Effector memory CD8-positive, alpha-beta T cell (primary cell): ENCODE data around the gene MYOZ1.
A peak's percentile ranks its signal among the peaks of the same experiment; 100 is the strongest.

Experiments used
- ATAC-seq: fragments of 150-1000 bp; cut with Tn5 transposase; replicated peaks from 2 replicates; pipeline ENCODE4 v1.10.0; 2021; ENCODE audit warnings: mild to moderate bottlenecking, moderate library complexity
- DNase-seq, 3 experiments: peaks; one replicate each; pipeline ENCODE4 v3.0.0; 2021
- H3K27ac Mint-ChIP-seq, 2 donors: one replicate each; pipeline ENCODE4 v1.8.0; 2022; ENCODE audit warnings: mild to moderate bottlenecking in 2 of 2, mixed read lengths in 2 of 2, moderate library complexity in 2 of 2
- H3K27me3 Mint-ChIP-seq, 2 donors: one replicate each; pipeline ENCODE4 v1.8.0; 2022; ENCODE audit warnings: mixed read lengths in 2 of 2
- H3K36me3 Mint-ChIP-seq: one replicate; pipeline ENCODE4 v1.8.0; 2022; ENCODE audit warnings: mild to moderate bottlenecking, moderate library complexity, mixed read lengths; ENCODE audit not compliant: insufficient read depth
- H3K4me1 Mint-ChIP-seq, 2 donors: one replicate each; pipeline ENCODE4 v1.8.0; 2022; ENCODE audit warnings: low read depth in 2 of 2, mixed read lengths in 2 of 2
- H3K4me3 Mint-ChIP-seq, 2 donors: one replicate each; pipeline ENCODE4 v1.8.0; 2022; ENCODE audit warnings: mild to moderate bottlenecking in 2 of 2, mixed read lengths in 2 of 2, moderate library complexity in 2 of 2
- H3K9me3 Mint-ChIP-seq, 2 donors: one replicate each; pipeline ENCODE4 v1.8.0; 2022; ENCODE audit warnings: mixed read lengths in 2 of 2

MYOZ1 gene

DNA sequence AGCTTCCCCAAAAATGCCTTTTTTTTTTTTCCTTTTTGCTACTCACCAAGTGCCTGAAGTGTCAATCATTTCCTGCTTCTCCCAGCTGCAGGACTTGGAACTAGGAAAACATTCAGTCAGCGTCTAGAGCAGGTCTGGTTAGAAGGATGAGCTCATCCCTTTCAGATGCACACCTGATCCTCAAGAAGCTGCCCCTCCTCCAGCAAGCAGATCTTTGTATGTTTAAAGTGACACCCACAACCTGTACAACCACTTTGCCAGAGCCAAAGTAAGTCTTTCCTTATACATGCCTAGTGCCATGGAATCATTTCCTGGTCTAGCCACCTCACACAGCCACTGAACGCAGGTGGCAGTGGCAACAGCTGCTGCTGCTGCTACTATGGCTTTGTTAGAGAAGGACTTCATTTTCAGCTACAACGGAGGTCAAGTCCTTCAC, 39.8 kb downstream of the MYOZ1 start:
- no peaks in the 10 kb centered on the region for H3K9me3 Mint-ChIP-seq
- H3K27me3 Mint-ChIP-seq: no peaks in the 10 kb centered on the region
- peaks cover 3% of the 10 kb centered on the region for H3K36me3 Mint-ChIP-seq
- no peak overlapping the region for H3K4me3 Mint-ChIP-seq
- ATAC-seq (no peak), DNase-seq (no peak)
- H3K27ac Mint-ChIP-seq: no peak overlapping the region
- H3K4me1 Mint-ChIP-seq: no peaks in the 10 kb centered on the region

- no peaks in the 10 kb centered on the region for H3K4me1 Mint-ChIP-seq
- H3K4me3 Mint-ChIP-seq: no peak overlapping the region
- H3K27ac Mint-ChIP-seq: no peak overlapping the region
- ATAC-seq: no peak
- H3K36me3 Mint-ChIP-seq: no peaks in the 10 kb centered on the region
- no peaks in the 10 kb centered on the region for H3K9me3 Mint-ChIP-seq
- no peak for DNase-seq
- no peaks in the 10 kb centered on the region for H3K27me3 Mint-ChIP-seq
Observed at GRCh38 chr10:73597346-73597745, 43.9 kb downstream of the MYOZ1 start.

DNA sequence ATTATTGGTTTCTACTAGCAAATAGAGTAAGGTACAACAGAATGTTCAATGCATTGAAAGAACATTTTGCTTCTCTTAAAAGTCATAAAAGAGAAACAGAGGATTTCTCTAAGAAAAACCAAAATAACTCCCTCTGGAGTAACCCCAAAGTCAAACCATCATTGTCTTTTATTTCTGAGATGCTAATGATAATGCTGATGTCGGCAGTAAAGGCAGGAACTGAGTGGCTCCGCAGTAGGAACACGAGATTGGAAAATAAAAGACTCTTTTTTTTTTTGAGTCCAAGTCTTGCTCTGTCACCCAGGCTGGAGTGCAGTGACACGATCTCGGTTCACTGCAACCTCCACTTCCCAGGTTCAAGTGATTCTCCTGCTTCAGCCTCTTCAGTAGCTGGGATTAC, 47.5 kb downstream of the MYOZ1 start:
- no peaks in the 10 kb centered on the region for H3K27me3 Mint-ChIP-seq
- no peaks in the 10 kb centered on the region for H3K36me3 Mint-ChIP-seq
- H3K4me3 Mint-ChIP-seq: no peak overlapping the region
- no peak overlapping the region for H3K27ac Mint-ChIP-seq
- DNase-seq (no peak), ATAC-seq (no peak)
- H3K9me3 Mint-ChIP-seq: no peaks in the 10 kb centered on the region
- H3K4me1 Mint-ChIP-seq: peaks cover 10 to 18% of the 10 kb centered on the region in 2 donors

DNA sequence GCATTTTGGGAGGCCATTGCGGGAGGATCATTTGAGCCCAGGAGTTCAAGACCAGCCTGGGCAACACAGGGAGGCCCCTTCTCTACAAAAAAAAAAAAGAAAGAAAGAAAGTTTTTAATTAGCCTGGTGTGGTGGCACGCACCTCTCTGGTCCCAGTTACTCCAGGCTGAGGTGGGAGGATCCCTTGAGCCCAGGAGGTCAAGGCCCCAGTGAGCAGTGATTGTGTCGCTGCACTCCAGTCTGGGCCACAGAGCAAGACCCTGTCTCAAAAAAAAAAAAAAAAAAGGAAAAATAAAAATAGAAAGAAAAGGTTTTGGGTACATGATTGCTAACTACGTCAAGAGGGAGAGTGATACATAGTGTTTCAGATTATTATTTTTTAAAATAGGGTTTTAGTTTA, 48.2 kb downstream of the MYOZ1 start:
- Mint-ChIP-seq H3K9me3 (no peaks in the 10 kb centered on the region), H3K4me3 (no peak overlapping the region), H3K27ac (no peak overlapping the region), H3K4me1 (peaks cover 10 to 18% of the 10 kb centered on the region in 2 donors), H3K27me3 (no peaks in the 10 kb centered on the region), H3K36me3 (no peaks in the 10 kb centered on the region)
- DNase-seq (no peak), ATAC-seq (no peak)

DNA sequence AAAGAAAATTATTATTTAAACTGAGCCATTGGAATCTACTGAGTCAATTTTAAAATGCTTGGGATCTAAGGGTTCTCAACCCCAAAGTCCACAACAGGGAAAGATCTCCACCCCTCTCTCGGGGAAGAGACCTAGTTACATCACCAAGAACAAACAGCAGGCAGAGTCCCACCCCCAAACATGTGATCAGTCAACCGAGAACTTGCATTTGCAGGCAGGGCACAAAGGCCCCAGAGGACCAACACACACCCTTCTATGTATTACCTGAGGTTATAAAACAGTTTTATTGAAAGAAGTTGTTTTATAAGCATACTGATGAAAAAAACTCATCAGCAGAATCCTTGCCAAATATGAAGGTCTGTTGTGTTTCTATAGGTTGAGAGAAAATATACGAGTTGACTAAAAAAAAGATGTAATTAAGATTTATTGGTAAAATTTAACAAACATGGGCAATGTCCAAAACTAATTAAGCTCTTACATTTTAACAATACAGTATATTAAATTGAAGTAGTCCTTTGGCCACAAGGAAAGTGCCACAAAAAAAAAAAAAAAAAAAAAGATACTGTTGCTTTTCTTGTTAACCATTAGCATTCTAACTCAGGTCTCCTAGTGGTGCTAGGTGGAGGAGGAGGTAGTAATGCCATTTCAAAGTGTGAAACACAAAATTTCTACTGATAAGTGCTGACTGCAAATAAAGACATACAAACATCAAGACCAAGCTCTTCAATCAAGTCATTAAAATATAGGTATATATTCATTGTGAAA, 49.2 kb downstream of the MYOZ1 start:
- peak overlapping the region; percentile 55 to 88 for H3K27ac Mint-ChIP-seq
- no peaks in the 10 kb centered on the region for H3K9me3 Mint-ChIP-seq
- H3K27me3 Mint-ChIP-seq: no peaks in the 10 kb centered on the region
- H3K4me3 Mint-ChIP-seq: peak overlapping the region; percentile 60 to 66
- no peak for DNase-seq
- peak; percentile 48 for ATAC-seq
- peaks cover 10 to 18% of the 10 kb centered on the region in 2 donors for H3K4me1 Mint-ChIP-seq
- no peaks in the 10 kb centered on the region for H3K36me3 Mint-ChIP-seq

DNA sequence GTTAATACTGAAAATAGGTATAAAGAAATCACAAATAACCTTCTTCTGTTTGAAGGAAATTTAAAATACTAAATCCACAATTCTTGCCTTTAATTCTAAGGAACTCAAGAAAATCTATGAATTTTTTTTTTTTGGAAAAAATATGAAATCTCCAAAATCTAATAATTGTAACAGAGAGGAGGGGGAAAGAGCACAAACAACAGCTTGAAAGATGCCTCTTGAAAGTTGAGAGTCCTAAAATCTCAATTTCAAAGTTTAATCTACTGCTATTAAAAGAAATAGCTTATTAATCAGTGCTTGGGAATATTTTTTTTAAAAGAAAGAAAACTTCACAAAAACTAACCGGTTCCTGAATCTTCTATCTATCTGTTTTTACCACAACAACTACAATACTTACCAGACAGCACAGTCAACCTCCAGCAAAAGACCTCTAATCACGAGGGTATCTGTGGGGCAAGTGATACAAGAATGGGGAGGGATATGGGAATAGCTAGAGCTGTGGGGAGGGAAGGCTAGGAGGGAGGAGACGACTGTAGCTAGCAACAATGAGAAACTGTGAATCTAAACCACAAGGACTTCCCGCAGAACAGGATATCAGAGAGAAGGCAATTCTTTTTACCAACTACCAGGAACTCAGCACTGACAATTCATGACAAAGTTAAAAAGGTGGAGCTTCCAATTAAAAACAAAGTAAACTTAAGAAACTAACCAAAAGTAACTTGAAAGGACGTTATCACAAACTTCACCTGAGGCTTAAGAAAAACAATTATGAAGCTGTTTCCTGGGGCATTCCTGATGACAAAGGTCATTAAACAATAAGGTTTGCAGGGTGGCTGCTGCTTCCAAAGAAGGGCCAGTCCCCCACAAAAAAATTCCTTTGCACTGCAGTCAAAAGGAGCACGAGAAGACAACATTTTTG, 50.1 kb downstream of the MYOZ1 start, which contains the start of gene USP54:
TSS of gene USP54 (minus strand) at position 462 of the 919 bp plus-strand sequence. CDS start 15,684 bp downstream, outside the sequence.
- Mint-ChIP-seq H3K27ac (peak within 1 kb of the TSS; percentile 55 to 88), H3K4me1 (peaks cover 10 to 20% of the 10 kb centered on the region in 2 donors), H3K36me3 (no peaks in the 10 kb centered on the region), H3K4me3 (peak within 1 kb of the TSS; percentile 60 to 66), H3K9me3 (no peaks in the 10 kb centered on the region), H3K27me3 (no peaks in the 10 kb centered on the region)
- DNase-seq: peak in 1 of 3 experiments; percentile 4
- peak; percentile 85 for ATAC-seq

GRCh38 chr10:73589563-73590126, 51.6 kb downstream of the MYOZ1 start:
- peaks cover 10 to 22% of the 10 kb centered on the region in 2 donors for H3K4me1 Mint-ChIP-seq
- no peak for ATAC-seq
- no peak overlapping the region for H3K27ac Mint-ChIP-seq
- no peaks in the 10 kb centered on the region for H3K9me3 Mint-ChIP-seq
- no peak for DNase-seq
- no peaks in the 10 kb centered on the region for H3K36me3 Mint-ChIP-seq
- no peak overlapping the region for H3K4me3 Mint-ChIP-seq
- H3K27me3 Mint-ChIP-seq: no peaks in the 10 kb centered on the region

DNA sequence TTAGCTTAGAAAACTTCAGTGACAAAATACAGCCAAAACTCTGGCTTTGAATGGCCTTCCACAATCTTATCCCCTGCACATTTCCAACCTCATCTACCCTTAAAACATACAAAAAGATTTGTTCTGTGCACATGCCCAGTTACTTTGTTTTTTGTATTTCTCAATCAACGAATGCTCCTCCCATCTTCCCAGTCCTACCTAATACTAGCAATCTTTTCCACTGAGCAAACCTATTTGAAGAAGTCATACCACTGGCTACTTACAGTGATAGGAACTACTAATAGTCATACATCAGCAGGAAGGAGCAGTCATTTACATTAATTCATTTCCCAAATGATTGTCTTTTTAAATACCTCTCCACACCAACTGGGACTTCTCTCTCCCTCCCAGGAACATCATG, 52.6 kb downstream of the MYOZ1 start:
- DNase-seq (no peak), ATAC-seq (no peak)
- no peak overlapping the region for H3K27ac Mint-ChIP-seq
- H3K4me1 Mint-ChIP-seq: peaks cover 10 to 22% of the 10 kb centered on the region in 2 donors
- H3K4me3 Mint-ChIP-seq: no peak overlapping the region
- no peaks in the 10 kb centered on the region for H3K9me3 Mint-ChIP-seq
- no peaks in the 10 kb centered on the region for H3K27me3 Mint-ChIP-seq
- H3K36me3 Mint-ChIP-seq: no peaks in the 10 kb centered on the region

- Mint-ChIP-seq H3K4me1 (peaks cover 6 to 15% of the 10 kb centered on the region in 2 donors), H3K36me3 (no peaks in the 10 kb centered on the region), H3K9me3 (no peaks in the 10 kb centered on the region), H3K27ac (no peak overlapping the region), H3K4me3 (no peak overlapping the region), H3K27me3 (no peaks in the 10 kb centered on the region)
- ATAC-seq: no peak
- DNase-seq: no peak
Observed at GRCh38 chr10:73586583-73586984, 54.7 kb downstream of the MYOZ1 start.

DNA sequence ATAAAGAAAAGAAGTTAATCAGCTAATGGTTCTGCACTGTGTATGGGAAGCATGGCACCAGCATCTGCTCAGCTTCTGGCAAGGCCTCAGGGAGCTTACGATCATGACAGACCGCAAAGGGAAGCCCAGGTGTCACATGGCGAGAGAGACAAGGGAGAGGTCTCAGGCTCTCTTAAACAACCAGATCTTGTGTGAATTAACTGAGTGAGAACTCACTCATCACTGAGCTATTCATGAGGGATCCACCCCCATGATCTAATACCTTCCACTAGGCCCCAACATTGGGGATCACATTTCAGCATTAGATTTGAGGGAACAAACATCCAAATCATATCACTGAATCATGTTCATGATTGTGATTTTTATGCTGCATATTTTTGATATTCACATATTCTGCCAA, 55.9 kb downstream of the MYOZ1 start:
- H3K27me3 Mint-ChIP-seq: no peaks in the 10 kb centered on the region
- H3K27ac Mint-ChIP-seq: no peak overlapping the region
- peaks cover 0 to 4% of the 10 kb centered on the region in 2 donors for H3K4me1 Mint-ChIP-seq
- H3K9me3 Mint-ChIP-seq: no peaks in the 10 kb centered on the region
- H3K4me3 Mint-ChIP-seq: no peak overlapping the region
- DNase-seq (no peak), ATAC-seq (no peak)
- no peaks in the 10 kb centered on the region for H3K36me3 Mint-ChIP-seq

- Mint-ChIP-seq H3K27ac (no peak overlapping the region), H3K36me3 (no peaks in the 10 kb centered on the region), H3K27me3 (no peaks in the 10 kb centered on the region), H3K4me3 (no peak overlapping the region), H3K9me3 (no peaks in the 10 kb centered on the region), H3K4me1 (peaks cover 0 to 4% of the 10 kb centered on the region in 2 donors)
- ATAC-seq (no peak), DNase-seq (no peak)
Observed at GRCh38 chr10:73584737-73585136, 56.5 kb downstream of the MYOZ1 start.

GRCh38 chr10:73581918-73582317, 59.4 kb downstream of the MYOZ1 start:
- Mint-ChIP-seq H3K27ac (no peak overlapping the region), H3K27me3 (no peaks in the 10 kb centered on the region), H3K4me3 (no peak overlapping the region), H3K9me3 (no peaks in the 10 kb centered on the region), H3K36me3 (no peaks in the 10 kb centered on the region), H3K4me1 (peaks cover 0 to 4% of the 10 kb centered on the region in 2 donors)
- no peak for DNase-seq
- no peak for ATAC-seq
